Gastrocnemius medialis (tissue), 4 donors: ENCODE results near the gene USE1.

Experiments
- CTCF ChIP-seq, 5 experiments: fragments of 450-650 bp in 3 of 5; fragments of 200-600 bp in 2 of 5; sonication (generic) in 2 of 5; IDR thresholded peaks in 4 of 5; conservative IDR thresholded peaks in 1 of 5; 1 replicate in 4 of 5; 2 replicates in 1 of 5; pipeline ENCODE4 v1.5.1; 2016 to 2019; ENCODE audit warnings: antibody characterized with exemption in 5 of 5, mild to moderate bottlenecking in 3 of 5, moderate library complexity in 3 of 5
- POLR2A ChIP-seq, 2 donors: fragments of 450-650 bp; IDR thresholded peaks; one replicate each; pipeline ENCODE4 v1.6.1; 2017; ENCODE audit warnings: antibody characterized with exemption in 2 of 2, mild to moderate bottlenecking in 2 of 2, moderate library complexity in 2 of 2

- TF ChIP-seq CTCF (IDR thresholded peaks at IDR 0.05 in 4 of 5, conservative IDR thresholded peaks at IDR 0.05 in 1 of 5) (no peak), POLR2A (IDR thresholded peaks at IDR 0.05) (no peak)
Observed at GRCh38 chr19:17185590-17185989, 29.6 kb upstream of the USE1 start.
